Measurements from ENCODE around the gene PYGO2. TPM values are rescaled to one million over a fixed set of nuclear protein-coding genes. Genes with fewer than 3 reads are reported as not detected.

Gene PYGO2
- polyA plus RNA-seq, 4 donors: 22.1 to 34.7 (median 24.8) TPM

DNA sequence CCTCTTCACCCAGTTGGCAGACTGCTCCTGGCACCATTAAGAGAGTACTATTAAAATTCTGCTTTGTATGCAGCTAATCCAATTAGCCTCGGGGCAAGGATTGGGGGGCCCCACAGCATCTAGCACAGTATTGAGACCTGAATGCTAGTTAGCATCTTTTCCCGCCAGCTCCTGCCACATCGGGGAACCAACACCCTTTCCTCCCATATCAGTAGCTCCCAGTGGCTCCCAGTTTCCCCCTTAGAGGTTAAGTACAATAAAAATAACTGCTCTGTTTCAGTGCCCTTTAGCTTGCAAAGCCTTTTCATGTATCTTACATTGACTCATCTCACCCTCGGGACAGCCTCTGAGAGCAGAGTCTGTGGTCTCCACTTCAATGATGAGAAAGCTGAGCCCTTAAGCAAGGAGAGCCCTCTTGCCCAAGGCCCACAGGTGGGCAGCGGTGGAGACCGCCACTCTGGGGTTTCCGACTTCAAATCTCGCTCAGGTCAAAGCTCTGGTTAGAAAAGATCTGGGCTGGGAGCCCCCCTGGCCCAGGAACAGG is 20.9 kb downstream of the PYGO2 start:
- peaks cover 4 to 49% (median 20%) of the 10 kb centered on the region in 3 donors for H3K4me1 ChIP-seq (ENCODE audit: control insufficient read depth in 3 of 3, insufficient read depth in 2 of 3, low read depth in 1 of 3, low read length in 2 of 3)
- no peak overlapping the region for H3K4me3 ChIP-seq (ENCODE audit: low read depth in 1 of 3, low read length in 3 of 3)

DNA sequence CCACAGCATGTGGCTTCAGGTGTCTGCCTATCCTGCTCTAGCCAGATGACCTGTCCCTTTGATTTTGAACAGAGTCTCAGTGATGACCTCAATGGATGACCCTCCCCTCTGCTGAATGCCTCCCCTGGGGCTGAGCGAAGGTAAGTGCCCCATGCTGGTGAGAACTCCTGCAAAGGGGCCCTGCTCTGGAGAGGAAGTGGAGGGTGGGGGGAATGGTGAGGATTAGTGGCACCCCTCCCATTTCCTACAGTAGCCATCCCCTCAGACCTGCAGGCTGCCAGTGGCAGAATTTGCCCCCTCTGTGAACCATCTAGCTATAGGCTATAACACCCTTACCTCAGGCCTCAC is 21.4 kb downstream of the PYGO2 start:
- Histone ChIP-seq H3K27me3 (ENCODE audit: control insufficient read depth in 3 of 3, insufficient read depth in 3 of 3, low read length in 3 of 3) (no peaks in the 10 kb centered on the region), H3K27ac (ENCODE audit: low read depth in 1 of 3, low read length in 2 of 3) (peak overlapping the region in 1 of 3 donors; percentile 30), H3K36me3 (ENCODE audit: control insufficient read depth in 3 of 3, insufficient read depth in 2 of 3, low read depth in 1 of 3, low read length in 3 of 3) (peaks cover 0 to 8% (median 0%) of the 10 kb centered on the region in 3 donors), H3K9me3 (ENCODE audit: control insufficient read depth in 2 of 2, insufficient read depth in 1 of 2, low read depth in 1 of 2, low read length in 1 of 2) (no peaks in the 10 kb centered on the region), H3K4me1 (ENCODE audit: control insufficient read depth in 3 of 3, insufficient read depth in 2 of 3, low read depth in 1 of 3, low read length in 2 of 3) (peaks cover 4 to 47% (median 20%) of the 10 kb centered on the region in 3 donors), H3K4me3 (ENCODE audit: low read depth in 1 of 3, low read length in 3 of 3) (no peak overlapping the region)
- WGBS, 3 donors: 81 to 100% (median 85%) methylated on average over 1 of the region's 1 CpG
- DNase-seq (no peak), FAIRE-seq (no peak)

More for the DNA sequence above, 20.9 kb downstream of the PYGO2 start:
- 47 to 63% (median 58%) methylated on average over 8 of the region's 8 CpGs for WGBS, 3 donors
- no peaks in the 10 kb centered on the region for H3K27me3 ChIP-seq (ENCODE audit: control insufficient read depth in 3 of 3, insufficient read depth in 3 of 3, low read length in 3 of 3)
- FAIRE-seq (no peak), DNase-seq (no peak)
- H3K9me3 ChIP-seq (ENCODE audit: control insufficient read depth in 2 of 2, insufficient read depth in 1 of 2, low read depth in 1 of 2, low read length in 1 of 2): no peaks in the 10 kb centered on the region
- peaks cover 0 to 14% (median 0%) of the 10 kb centered on the region in 3 donors for H3K36me3 ChIP-seq (ENCODE audit: control insufficient read depth in 3 of 3, insufficient read depth in 2 of 3, low read depth in 1 of 3, low read length in 3 of 3)
- peak overlapping the region in 1 of 3 donors; percentile 30 for H3K27ac ChIP-seq (ENCODE audit: low read depth in 1 of 3, low read length in 2 of 3)

DNA sequence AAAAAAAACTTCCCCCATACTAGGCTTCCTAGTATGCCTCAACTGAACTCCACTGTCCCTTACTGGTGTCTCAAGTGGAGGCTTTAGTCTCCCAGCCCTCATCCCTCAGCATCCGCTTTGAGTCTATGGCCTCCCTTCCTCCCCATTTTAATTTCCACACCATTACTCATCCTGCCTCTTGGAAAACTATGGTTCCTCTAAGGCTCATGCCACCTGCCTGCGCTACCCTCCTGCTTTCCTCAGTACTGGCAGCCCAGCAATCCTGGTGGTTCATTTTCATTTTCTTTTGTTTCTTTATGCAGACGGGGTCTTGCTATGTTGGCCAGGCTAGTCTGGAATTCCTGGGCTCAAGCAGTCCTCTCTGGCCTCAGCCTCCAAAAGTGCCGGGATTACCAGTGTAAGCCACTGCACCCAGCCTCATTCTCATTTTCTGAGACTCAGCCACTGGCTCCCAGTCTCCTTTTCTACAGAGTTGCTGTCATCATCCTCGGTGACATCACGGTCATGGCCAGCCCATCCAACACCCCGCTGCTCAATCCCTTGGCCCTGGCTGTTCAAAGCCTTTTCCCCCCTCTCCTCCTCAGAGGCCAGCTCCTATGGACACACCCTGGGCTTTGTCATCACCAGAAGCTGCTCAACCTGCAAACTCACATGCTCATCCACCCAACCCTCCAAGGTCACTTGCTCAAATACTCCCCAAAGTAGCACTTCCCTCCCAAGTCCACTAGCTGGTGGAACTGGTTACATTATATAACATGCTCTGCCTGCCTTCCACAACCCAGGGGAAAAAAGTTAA is 22.8 kb downstream of the PYGO2 start:
- Histone ChIP-seq H3K36me3 (ENCODE audit: control insufficient read depth in 3 of 3, insufficient read depth in 2 of 3, low read depth in 1 of 3, low read length in 3 of 3) (peaks cover 0 to 4% (median 0%) of the 10 kb centered on the region in 3 donors), H3K27ac (ENCODE audit: low read depth in 1 of 3, low read length in 2 of 3) (peak overlapping the region in 2 of 3 donors; percentile 41 to 100), H3K4me1 (ENCODE audit: control insufficient read depth in 3 of 3, insufficient read depth in 2 of 3, low read depth in 1 of 3, low read length in 2 of 3) (peaks cover 0 to 34% (median 18%) of the 10 kb centered on the region in 3 donors), H3K4me3 (ENCODE audit: low read depth in 1 of 3, low read length in 3 of 3) (no peak overlapping the region), H3K9me3 (ENCODE audit: control insufficient read depth in 2 of 2, insufficient read depth in 1 of 2, low read depth in 1 of 2, low read length in 1 of 2) (no peaks in the 10 kb centered on the region), H3K27me3 (ENCODE audit: control insufficient read depth in 3 of 3, insufficient read depth in 3 of 3, low read length in 3 of 3) (no peaks in the 10 kb centered on the region)
- DNase-seq (no peak), FAIRE-seq (no peak)
- 93 to 97% (median 94%) methylated on average over 7 of the region's 7 CpGs for WGBS, 3 donors

DNA sequence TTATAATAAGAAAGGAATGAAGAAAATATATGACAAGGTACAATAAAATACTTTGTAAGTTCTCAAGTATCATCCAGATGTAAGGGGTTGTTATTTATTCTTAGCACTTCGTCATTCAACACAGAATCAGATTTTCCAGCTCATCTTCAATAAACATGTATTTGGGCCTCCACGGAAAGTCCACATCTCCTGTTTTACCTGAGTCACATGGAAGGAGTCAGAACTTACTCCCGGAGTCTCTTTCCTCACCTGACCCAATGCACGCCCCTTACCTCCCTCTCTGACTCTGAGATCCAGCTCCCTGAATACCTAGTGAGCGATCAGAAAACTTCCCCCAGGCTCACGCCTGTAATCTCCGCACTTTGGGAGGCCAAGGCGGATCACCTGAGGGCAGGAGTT is 23.6 kb downstream of the PYGO2 start:
- H3K4me3 ChIP-seq (ENCODE audit: low read depth in 1 of 3, low read length in 3 of 3): no peak overlapping the region
- FAIRE-seq: no peak
- peaks cover 0 to 29% (median 15%) of the 10 kb centered on the region in 3 donors for H3K4me1 ChIP-seq (ENCODE audit: control insufficient read depth in 3 of 3, insufficient read depth in 2 of 3, low read depth in 1 of 3, low read length in 2 of 3)
- whole genome bisulfite sequencing, 3 donors: 77 to 81% (median 78%) methylated on average over 8 of the region's 8 CpGs
- H3K27ac ChIP-seq (ENCODE audit: low read depth in 1 of 3, low read length in 2 of 3): peak overlapping the region; percentile 95 to 100 (median 97)
- no peaks in the 10 kb centered on the region for H3K27me3 ChIP-seq (ENCODE audit: control insufficient read depth in 3 of 3, insufficient read depth in 3 of 3, low read length in 3 of 3)
- peaks cover 0 to 4% (median 0%) of the 10 kb centered on the region in 3 donors for H3K36me3 ChIP-seq (ENCODE audit: control insufficient read depth in 3 of 3, insufficient read depth in 2 of 3, low read depth in 1 of 3, low read length in 3 of 3)
- DNase-seq: no peak
- no peaks in the 10 kb centered on the region for H3K9me3 ChIP-seq (ENCODE audit: control insufficient read depth in 2 of 2, insufficient read depth in 1 of 2, low read depth in 1 of 2, low read length in 1 of 2)

DNA sequence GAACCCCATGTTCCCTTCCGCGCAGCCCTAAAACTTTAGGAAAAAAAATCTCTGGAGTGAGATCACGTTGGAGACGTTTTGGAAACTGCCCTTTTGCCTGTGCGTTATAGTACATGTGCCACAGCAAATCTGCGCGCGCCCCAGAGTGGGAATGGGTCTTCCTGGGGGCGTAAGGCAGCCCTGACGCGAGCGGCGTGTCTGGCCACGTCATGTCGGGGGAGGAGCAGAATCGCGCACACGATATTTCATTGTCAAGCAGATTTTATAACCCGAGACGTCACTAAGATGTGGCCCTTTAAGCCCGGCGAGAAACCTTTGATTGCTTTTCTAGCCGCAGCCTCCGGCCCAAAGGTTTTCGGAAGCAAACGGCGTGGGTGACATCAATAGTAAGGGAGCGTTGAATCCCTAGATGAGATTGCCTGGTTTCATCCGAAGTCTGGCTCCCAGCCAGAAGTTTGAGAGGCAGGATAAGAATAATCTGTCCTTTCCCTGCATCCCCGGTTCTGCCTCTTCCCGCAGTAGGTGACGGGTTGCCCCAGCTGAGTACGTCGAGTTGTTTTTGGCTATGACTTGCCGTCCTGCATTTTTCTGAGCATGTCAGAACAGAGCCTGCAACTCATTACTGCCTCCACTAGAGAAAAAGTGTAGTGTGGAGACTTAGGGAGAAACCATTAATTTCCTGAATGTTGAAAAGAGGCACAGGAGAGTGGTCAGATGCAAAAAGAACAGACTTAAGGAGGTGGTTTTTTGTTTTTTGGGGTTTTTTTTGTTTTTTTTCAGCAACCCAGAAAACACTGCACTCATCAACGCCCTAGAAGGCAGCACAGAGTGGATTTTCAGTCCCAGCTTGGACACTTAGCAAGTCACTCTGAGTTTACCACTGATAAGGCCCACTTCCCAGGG is 24.2 kb downstream of the PYGO2 start:
- 0 to 1% (median 1%) methylated on average over 36 of the region's 36 CpGs for WGBS, 3 donors
- no peak for FAIRE-seq
- no peaks in the 10 kb centered on the region for H3K36me3 ChIP-seq (ENCODE audit: control insufficient read depth in 3 of 3, insufficient read depth in 2 of 3, low read depth in 1 of 3, low read length in 3 of 3)
- H3K27me3 ChIP-seq (ENCODE audit: control insufficient read depth in 3 of 3, insufficient read depth in 3 of 3, low read length in 3 of 3): no peaks in the 10 kb centered on the region
- H3K4me1 ChIP-seq (ENCODE audit: control insufficient read depth in 3 of 3, insufficient read depth in 2 of 3, low read depth in 1 of 3, low read length in 2 of 3): peaks cover 0 to 35% (median 15%) of the 10 kb centered on the region in 3 donors
- DNase-seq: peak; percentile 94 to 98
- H3K27ac ChIP-seq (ENCODE audit: low read depth in 1 of 3, low read length in 2 of 3): peak overlapping the region; percentile 95 to 100 (median 97)
- no peaks in the 10 kb centered on the region for H3K9me3 ChIP-seq (ENCODE audit: control insufficient read depth in 2 of 2, insufficient read depth in 1 of 2, low read depth in 1 of 2, low read length in 1 of 2)
- H3K4me3 ChIP-seq (ENCODE audit: low read depth in 1 of 3, low read length in 3 of 3): peak overlapping the region; percentile 36 to 72 (median 64)

DNA sequence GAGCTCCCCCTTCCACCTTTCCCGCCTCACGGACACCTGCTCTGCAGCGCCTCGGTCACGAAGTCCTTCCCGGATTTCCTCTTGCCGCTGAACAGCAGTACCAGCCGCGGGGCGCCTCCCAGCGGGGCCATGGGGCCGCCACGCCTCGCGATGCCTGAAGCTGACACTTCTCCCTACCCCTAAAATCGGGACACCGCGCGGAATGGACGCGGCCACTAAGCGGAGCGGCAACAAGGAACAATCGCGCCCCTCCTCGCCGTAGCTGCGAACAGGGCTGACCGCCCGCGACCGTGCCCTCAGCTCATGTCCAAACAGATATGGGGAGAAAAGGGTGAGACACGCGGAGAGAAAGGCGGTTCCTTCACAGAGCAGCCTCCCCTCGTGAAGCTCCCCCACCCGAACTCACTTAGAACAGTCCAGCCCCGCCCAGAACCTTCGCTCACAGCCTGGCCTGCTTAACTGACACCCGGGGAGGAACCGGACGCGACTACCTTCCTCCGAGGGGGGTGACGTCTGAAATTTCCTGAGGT is 25.0 kb downstream of the PYGO2 start, which contains the start of gene PMVK:
PMVK (minus strand) TSS at position 165 of the 530 bp plus-strand sequence; CDS start at position 131, 34 bp downstream.
- Histone ChIP-seq H3K36me3 (ENCODE audit: control insufficient read depth in 3 of 3, insufficient read depth in 2 of 3, low read depth in 1 of 3, low read length in 3 of 3) (peaks cover 0 to 2% (median 0%) of the 10 kb centered on the region in 3 donors), H3K4me1 (ENCODE audit: control insufficient read depth in 3 of 3, insufficient read depth in 2 of 3, low read depth in 1 of 3, low read length in 2 of 3) (peaks cover 0 to 39% (median 13%) of the 10 kb centered on the region in 3 donors), H3K9me3 (ENCODE audit: control insufficient read depth in 2 of 2, insufficient read depth in 1 of 2, low read depth in 1 of 2, low read length in 1 of 2) (no peaks in the 10 kb centered on the region), H3K27me3 (ENCODE audit: control insufficient read depth in 3 of 3, insufficient read depth in 3 of 3, low read length in 3 of 3) (no peaks in the 10 kb centered on the region), H3K4me3 (ENCODE audit: low read depth in 1 of 3, low read length in 3 of 3) (peak within 1 kb of the TSS; percentile 36 to 72 (median 64)), H3K27ac (ENCODE audit: low read depth in 1 of 3, low read length in 2 of 3) (peak within 1 kb of the TSS; percentile 95 to 100 (median 97))
- DNase-seq (peak; percentile 98), FAIRE-seq (no peak)
- WGBS, 3 donors: 0% methylated on average over 45 of the region's 45 CpGs

DNA sequence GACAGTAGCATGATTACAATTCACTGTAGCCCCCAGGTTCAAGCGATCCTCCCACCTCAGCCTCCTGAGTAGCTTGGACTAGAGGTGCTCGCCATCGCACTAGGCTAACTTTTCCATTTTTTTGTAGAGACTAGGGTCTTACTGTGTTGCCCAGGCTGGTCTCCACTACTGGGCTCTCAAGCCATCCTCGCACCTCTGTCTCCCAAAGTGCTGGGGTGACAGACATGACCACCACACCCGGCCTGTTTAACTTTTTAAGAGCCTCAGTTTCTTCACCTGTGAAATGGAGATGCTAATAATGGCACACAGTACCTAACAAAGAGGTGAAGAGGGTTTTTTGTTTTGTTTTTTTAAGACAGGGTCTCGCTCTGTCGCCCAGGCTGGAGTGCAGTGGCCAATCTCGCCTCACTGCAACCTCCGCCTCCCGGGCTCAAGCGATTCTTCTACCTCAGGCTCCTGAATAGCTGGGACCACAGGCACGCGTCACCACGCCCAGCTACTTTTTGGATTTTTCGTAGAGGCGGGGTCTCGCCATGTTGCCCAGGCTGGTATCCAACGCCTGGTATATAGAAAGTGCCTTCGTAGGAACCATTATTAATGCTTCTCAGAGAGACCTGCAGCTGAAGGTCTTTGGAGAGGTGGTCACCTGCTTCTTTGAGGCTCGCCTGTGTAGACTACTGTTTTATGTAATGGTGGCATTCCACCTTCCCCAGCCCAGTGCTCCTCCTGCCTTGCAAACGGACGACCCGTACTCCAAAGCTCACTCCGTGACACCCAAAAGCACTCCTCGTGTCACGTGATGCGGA is 25.6 kb downstream of the PYGO2 start:
- H3K4me3 ChIP-seq (ENCODE audit: low read depth in 1 of 3, low read length in 3 of 3): peak overlapping the region; percentile 30 to 72 (median 64)
- FAIRE-seq: no peak
- H3K4me1 ChIP-seq (ENCODE audit: control insufficient read depth in 3 of 3, insufficient read depth in 2 of 3, low read depth in 1 of 3, low read length in 2 of 3): peaks cover 0 to 44% (median 9%) of the 10 kb centered on the region in 3 donors
- H3K27ac ChIP-seq (ENCODE audit: low read depth in 1 of 3, low read length in 2 of 3): peak overlapping the region; percentile 95 to 100 (median 97)
- H3K27me3 ChIP-seq (ENCODE audit: control insufficient read depth in 3 of 3, insufficient read depth in 3 of 3, low read length in 3 of 3): no peaks in the 10 kb centered on the region
- DNase-seq: no peak
- no peaks in the 10 kb centered on the region for H3K9me3 ChIP-seq (ENCODE audit: control insufficient read depth in 2 of 2, insufficient read depth in 1 of 2, low read depth in 1 of 2, low read length in 1 of 2)
- H3K36me3 ChIP-seq (ENCODE audit: control insufficient read depth in 3 of 3, insufficient read depth in 2 of 3, low read depth in 1 of 3, low read length in 3 of 3): peaks cover 0 to 7% (median 0%) of the 10 kb centered on the region in 3 donors
- WGBS, 3 donors: 37 to 47% (median 38%) methylated on average over 27 of the region's 27 CpGs
